Measurements from ENCODE around the gene SIRPB2. TPM values are rescaled to one million over a fixed set of nuclear protein-coding genes. Genes with fewer than 3 reads are reported as not detected.
A peak's percentile ranks its signal among the peaks of the same experiment; 100 is the strongest.

The SIRPB2 gene
- polyA plus RNA-seq, 2 of the 4 experiments (the other 2 are of a cell fraction), result not detected

GRCh38 chr20:1528811-1529210, 37.6 kb upstream of the SIRPB2 start:
- FAIRE-seq (no peak), ATAC-seq (no peak), DNase-seq (ENCODE audit: low read depth in 1 of 2, low spot score in 1 of 2) (no peak)
- WGBS (ENCODE audit: missing lambda C conversion rate), result 0% methylated on average over 1 of the region's 1 CpG
- H3K27ac ChIP-seq, result no peak overlapping the region
- ChIA-PET CTCF (interaction anchor here (1.3 to 2.1 kb wide), 4 partner anchors 19 to 92 kb away, joined by 3 to 9 read pairs (median 4); no protein-coding TSS in a partner anchor), POLR2A (no interaction called here)
- H3K4me3 ChIP-seq, result no peak overlapping the region
- TF ChIP-seq FOSL2 (IDR thresholded peaks at IDR 0.05) (no peak), FOSL2 (CRISPR knock-in tag; IDR thresholded peaks at IDR 0.05) (peak; percentile 25; the same call in 1 of the 2 replicates), ATOH8 (CRISPR knock-in tag; IDR thresholded peaks at IDR 0.05; ENCODE audit: low read depth) (no peak), FOSB (CRISPR knock-in tag; IDR thresholded peaks at IDR 0.05) (no peak), CEBPB (IDR thresholded peaks at IDR 0.05) (peak; percentile 8 to 56; a peak in 2 of 4 replicates)
- H3K9me3 ChIP-seq, result no peaks in the 10 kb centered on the region
- no peaks in the 10 kb centered on the region for H3K4me1 ChIP-seq
- no peak overlapping the region for H3K4me2 ChIP-seq

GRCh38 chr20:1527923-1528322, 36.7 kb upstream of the SIRPB2 start:
- no peak overlapping the region for H3K27ac ChIP-seq
- no peak for TF ChIP-seq CBX2 (IDR thresholded peaks at IDR 0.05; ENCODE audit: borderline replicate concordance, low read depth)
- peak; percentile 21 for TF ChIP-seq MAFK (IDR thresholded peaks at IDR 0.05; ENCODE audit: partially characterized antibody)
- ATAC-seq (no peak), DNase-seq (ENCODE audit: low read depth in 1 of 2, low spot score in 1 of 2) (no peak), FAIRE-seq (peak; percentile 65)
- no peaks in the 10 kb centered on the region for H3K4me1 ChIP-seq
- H3K9me3 ChIP-seq, result no peaks in the 10 kb centered on the region
- H3K4me3 ChIP-seq, result no peak overlapping the region
- CTCF ChIA-PET, result interaction anchor here (1.3 to 2.1 kb wide), 4 partner anchors 18 to 91 kb away, joined by 3 to 9 read pairs (median 4); no protein-coding TSS in a partner anchor
- H3K4me2 ChIP-seq, result no peak overlapping the region
- POLR2A ChIA-PET, result no interaction called here

- DNase-seq (ENCODE audit: low read depth in 1 of 2, low spot score in 1 of 2), result no peak
- POLR2A ChIA-PET, result no interaction called here
- no peak overlapping the region for H3K4me2 ChIP-seq
- H3K27ac ChIP-seq, result no peak overlapping the region
- no peaks in the 10 kb centered on the region for H3K9me3 ChIP-seq
- ATAC-seq, result no peak
- no peak for FAIRE-seq
- no peaks in the 10 kb centered on the region for H3K4me1 ChIP-seq
- no peak for TF ChIP-seq JUNB (IDR thresholded peaks at IDR 0.05)
- TF ChIP-seq PBX3 (IDR thresholded peaks at IDR 0.05), result no peak
- no peak for TF ChIP-seq JUN (IDR thresholded peaks at IDR 0.05)
- no peak for TF ChIP-seq EHF (CRISPR knock-in tag; IDR thresholded peaks at IDR 0.05)
- TF ChIP-seq E2F6 (IDR thresholded peaks at IDR 0.05; ENCODE audit: borderline replicate concordance, low read depth), result no peak
- no peak for TF ChIP-seq MAZ (IDR thresholded peaks at IDR 0.05; ENCODE audit: borderline replicate concordance, low read depth, low read length)
- no peak for TF ChIP-seq ZNF302 (CRISPR knock-in tag; IDR thresholded peaks at IDR 0.05)
- no peak for TF ChIP-seq EP300 (IDR thresholded peaks at IDR 0.05)
- no peak for TF ChIP-seq BHLHE40 (IDR thresholded peaks at IDR 0.05; ENCODE audit: low read depth, low read length)
- TF ChIP-seq PHF8 (IDR thresholded peaks at IDR 0.05; ENCODE audit: borderline replicate concordance, low read depth), result no peak
- CTCF ChIA-PET, result interaction anchor here (1.2 to 2.1 kb wide), 2 partner anchors 17 to 20 kb away, joined by 4 to 9 read pairs; no protein-coding TSS in a partner anchor
- no peak overlapping the region for H3K4me3 ChIP-seq
These were observed 35.7 kb upstream of the SIRPB2 start for GRCh38 chr20:1526896-1527295.

GRCh38 chr20:1526310-1526709, 35.1 kb upstream of the SIRPB2 start:
- Histone ChIP-seq H3K4me1 (no peaks in the 10 kb centered on the region), H3K9me3 (no peaks in the 10 kb centered on the region), H3K4me3 (no peak overlapping the region), H3K27ac (no peak overlapping the region), H3K4me2 (no peak overlapping the region)
- ATAC-seq (no peak), DNase-seq (ENCODE audit: low read depth in 1 of 2, low spot score in 1 of 2) (no peak), FAIRE-seq (no peak)
- ChIA-PET CTCF (interaction anchor here (1.2 kb wide), 2 partner anchors 20 to 251 kb away, joined by 4 read pairs; no protein-coding TSS in a partner anchor), POLR2A (no interaction called here)
- WGBS (ENCODE audit: missing lambda C conversion rate), result 12% methylated on average over 1 of the region's 1 CpG
- TF ChIP-seq RAD21 (conservative IDR thresholded peaks at IDR 0.05 in 1 of 2, IDR thresholded peaks at IDR 0.05 in 1 of 2) (no peak), RCOR1 (IDR thresholded peaks at IDR 0.05; ENCODE audit: low read depth, low read length) (no peak), HMGXB4 (CRISPR knock-in tag; IDR thresholded peaks at IDR 0.05; ENCODE audit: borderline replicate concordance) (no peak), KDM1A (IDR thresholded peaks at IDR 0.05; ENCODE audit: low read depth) (no peak), CBX2 (IDR thresholded peaks at IDR 0.05; ENCODE audit: borderline replicate concordance, low read depth) (no peak), REST (IDR thresholded peaks at IDR 0.05) (no peak), HOXB13 (CRISPR knock-in tag; IDR thresholded peaks at IDR 0.05; ENCODE audit: low read depth) (no peak), TP53 (CRISPR knock-in tag; IDR thresholded peaks at IDR 0.05) (no peak)

All from A549 (cell line).